HG02973 (cell line): ENCODE measurements around the gene ABO.
"Not testable (repeated sequence)": the region's sequence is repeated elsewhere in the genome, so short reads cannot be mapped to it uniquely, and the experiment has no call there.

Experiments used
- ATAC-seq: cut with Tn5 transposase; IDR thresholded peaks from one replicate; pipeline ENCODE4 v1.9.1; 2021; ENCODE audit warnings: moderate library complexity; ENCODE audit not compliant: unreplicated experiment

The ABO gene

GRCh38 chr9:133275105-133276000 lies at the start of gene ABO:
Gene ABO (minus strand): TSS chr9:133275201.
- no peak for ATAC-seq

GRCh38 chr9:133323991-133324703 lies 49.1 kb upstream of the ABO start:
- no peak for ATAC-seq

GRCh38 chr9:133323211-133323610 lies 48.2 kb upstream of the ABO start:
- no peak for ATAC-seq

GRCh38 chr9:133322701-133323100 lies 47.7 kb upstream of the ABO start:
- ATAC-seq: no peak

- ATAC-seq: no peak
These were observed 46.5 kb upstream of the ABO start for GRCh38 chr9:133321411-133321935.

- ATAC-seq: no peak
These were observed 45.5 kb upstream of the ABO start for GRCh38 chr9:133320421-133320881.

GRCh38 chr9:133317551-133317950 lies 42.5 kb upstream of the ABO start:
- not testable (repeated sequence) for ATAC-seq

GRCh38 chr9:133315997-133316396 lies 41.0 kb upstream of the ABO start:
- ATAC-seq: no peak

- no peak for ATAC-seq
These were observed 34.6 kb upstream of the ABO start for GRCh38 chr9:133309608-133310007.

GRCh38 chr9:133307301-133307700 lies 32.3 kb upstream of the ABO start:
- ATAC-seq: no peak

GRCh38 chr9:133306242-133307204 lies 31.5 kb upstream of the ABO start:
- no peak for ATAC-seq

- no peak for ATAC-seq
These were observed 30.7 kb upstream of the ABO start for GRCh38 chr9:133305731-133306130.

- no peak for ATAC-seq
These were observed 29.7 kb upstream of the ABO start for GRCh38 chr9:133304477-133305377.

- ATAC-seq: no peak
These were observed 29.1 kb upstream of the ABO start for GRCh38 chr9:133304158-133304470.

- ATAC-seq: no peak
These were observed 28.5 kb upstream of the ABO start for GRCh38 chr9:133303266-133304157.

- ATAC-seq: no peak
These were observed 26.5 kb upstream of the ABO start for GRCh38 chr9:133301253-133302230.

GRCh38 chr9:133299996-133300395 lies 25.0 kb upstream of the ABO start:
- not testable (repeated sequence) for ATAC-seq

- no peak for ATAC-seq
These were observed 19.3 kb upstream of the ABO start for GRCh38 chr9:133294257-133294656.
